OCI-LY1 (cell line): Measurements from ENCODE around the gene PTPN2.

Experiments
- CTCF ChIP-seq: fragments of 200-600 bp; sonication (generic), shearing (Covaris generic); IDR thresholded peaks from 2 replicates; pipeline ENCODE4 v1.5.1; 2017; ENCODE audit warnings: mild to moderate bottlenecking, antibody characterized with exemption, low read length, moderate library complexity, mixed read lengths
- EZH2 ChIP-seq: fragments of 200-600 bp; sonication (generic), shearing (Covaris generic); IDR thresholded peaks from 2 replicates; pipeline ENCODE4 v1.8.0; 2017; ENCODE audit warnings: borderline replicate concordance, mixed run types, mild to moderate bottlenecking, antibody characterized with exemption, low read length, moderate library complexity, mixed read lengths

DNA sequence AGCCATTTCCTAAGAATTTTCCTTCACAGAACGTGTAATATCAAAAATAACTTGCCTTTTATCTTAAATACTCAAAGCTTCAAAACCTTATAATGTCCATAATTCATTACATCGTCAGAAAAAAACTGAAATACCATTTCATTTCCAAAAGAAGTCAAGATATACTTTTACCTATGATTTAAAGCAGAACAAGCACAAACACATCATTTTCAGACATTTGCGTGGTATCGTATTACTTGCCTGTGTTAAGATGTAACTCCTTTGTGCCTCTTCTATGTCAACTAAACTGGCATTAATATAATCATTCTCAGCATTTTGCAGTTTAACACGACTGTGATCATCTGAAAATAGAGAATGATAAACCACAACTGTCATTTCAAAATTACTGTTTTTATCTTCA lies 47.5 kb downstream of the PTPN2 start:
- no peak for TF ChIP-seq CTCF
- TF ChIP-seq EZH2: no peak
